Measurements from ENCODE around the gene CASP7. TPM values are rescaled to one million over a fixed set of nuclear protein-coding genes. Genes with fewer than 3 reads are reported as not detected.

Gene CASP7
- total and polyA plus RNA-seq, 8 donors = 7.0 to 28.7 (median 14.8) TPM

- intact Hi-C loops (cut with DNase I) = no loop called here
- DNase-seq (no peak), FAIRE-seq (no peak), ATAC-seq (no peak)
- 73 to 89% methylated on average over 4 of the region's 4 CpGs for WGBS, 2 donors
- no peaks in the 10 kb centered on the region for H3K9me3 ChIP-seq
- no peak for TF ChIP-seq CTCF (IDR thresholded peaks at IDR 0.05)
- no peak overlapping the region for H3K27ac ChIP-seq
- H3K27me3 ChIP-seq = no peaks in the 10 kb centered on the region
- H3K36me3 ChIP-seq = no peaks in the 10 kb centered on the region
- no peak overlapping the region for H3K4me3 ChIP-seq
- no peaks in the 10 kb centered on the region for H3K4me1 ChIP-seq
These were observed 14.4 kb upstream of the CASP7 start for GRCh38 chr10:113665352-113665751.

GRCh38 chr10:113665806-113666354 is 13.8 kb upstream of the CASP7 start:
- TF ChIP-seq CTCF (IDR thresholded peaks at IDR 0.05) = no peak
- WGBS, 2 donors = 66 to 75% methylated on average over 6 of the region's 6 CpGs
- no peaks in the 10 kb centered on the region for H3K36me3 ChIP-seq
- no peak overlapping the region for H3K4me3 ChIP-seq
- H3K27me3 ChIP-seq = no peaks in the 10 kb centered on the region
- no peak for DNase-seq
- H3K9me3 ChIP-seq = no peaks in the 10 kb centered on the region
- no peak overlapping the region for H3K27ac ChIP-seq
- no peaks in the 10 kb centered on the region for H3K4me1 ChIP-seq
- peak in 2 of 4 donors; percentile 53 to 57 for ATAC-seq
- intact Hi-C loops (cut with DNase I) = no loop called here
- no peak for FAIRE-seq

- no peak overlapping the region for H3K27ac ChIP-seq
- intact Hi-C loops (cut with DNase I) = no loop called here
- no peak for ATAC-seq
- no peaks in the 10 kb centered on the region for H3K27me3 ChIP-seq
- 53 to 74% methylated on average over 5 of the region's 5 CpGs for WGBS, 2 donors
- no peaks in the 10 kb centered on the region for H3K36me3 ChIP-seq
- H3K4me3 ChIP-seq = no peak overlapping the region
- no peaks in the 10 kb centered on the region for H3K4me1 ChIP-seq
- no peak for DNase-seq
- no peak for TF ChIP-seq CTCF (IDR thresholded peaks at IDR 0.05)
- FAIRE-seq = no peak
- H3K9me3 ChIP-seq = no peaks in the 10 kb centered on the region
These were observed 12.9 kb upstream of the CASP7 start for GRCh38 chr10:113666682-113667252.

GRCh38 chr10:113680190-113681111 is 739 bp downstream of the CASP7 start:
- ATAC-seq (peak; percentile 27 to 55 (median 48)), FAIRE-seq (no peak), DNase-seq (peak; percentile 25 to 69 (median 48))
- intact Hi-C loops (cut with DNase I) = no loop called here
- TF ChIP-seq CTCF (IDR thresholded peaks at IDR 0.05) = no peak
- H3K27me3 ChIP-seq = no peaks in the 10 kb centered on the region
- peak overlapping the region; percentile 70 to 97 (median 94) for H3K4me3 ChIP-seq
- H3K36me3 ChIP-seq = no peaks in the 10 kb centered on the region
- peaks cover 7 to 10% (median 9%) of the 10 kb centered on the region in 3 donors for H3K4me1 ChIP-seq
- no peaks in the 10 kb centered on the region for H3K9me3 ChIP-seq
- 0 to 1% methylated on average over 28 of the region's 28 CpGs for WGBS, 2 donors
- H3K27ac ChIP-seq = peak overlapping the region; percentile 92 to 98 (median 94)
